Loucy (cell line): ENCODE results near the gene UNC5A.

ENCODE experiments used
- H2AFZ ChIP-seq: fragments of 200-600 bp; sonication (generic); 2 replicates; pipeline ENCODE4 v1.6.0; 2016; ENCODE audit warnings: antibody characterized with exemption, mild to moderate bottlenecking, low read length, moderate library complexity
- H3F3A ChIP-seq: fragments of 200-600 bp; 2 replicates; pipeline ENCODE4 v1.6.0; 2016; ENCODE audit warnings: antibody characterized with exemption, low read depth, mild to moderate bottlenecking
- H3K27me3 ChIP-seq: fragments of 200-600 bp; sonication (generic); 2 replicates; pipeline ENCODE4 v1.6.1; 2014; ENCODE audit warnings: low read length, mild to moderate bottlenecking; ENCODE audit not compliant: insufficient read depth, poor library complexity, severe bottlenecking
- H3K36me3 ChIP-seq: fragments of 200-600 bp; sonication (generic); 2 replicates; pipeline ENCODE4 v1.6.1; 2016; ENCODE audit warnings: low read length; ENCODE audit not compliant: insufficient read depth
- H3K4me1 ChIP-seq: fragments of 200-600 bp; sonication (generic); 2 replicates; pipeline ENCODE4 v1.5.1; 2014; ENCODE audit warnings: low read length, mild to moderate bottlenecking; ENCODE audit not compliant: insufficient read depth, poor library complexity, severe bottlenecking
- H3K4me2 ChIP-seq: fragments of 200-600 bp; sonication (generic); 2 replicates; pipeline ENCODE4 v1.6.0; 2014; ENCODE audit warnings: antibody characterized with exemption, low read length, low read depth, mild to moderate bottlenecking; ENCODE audit not compliant: poor library complexity, severe bottlenecking
- H3K4me3 ChIP-seq: fragments of 200-600 bp; sonication (generic); 2 replicates; pipeline ENCODE4 v1.5.1; 2014; ENCODE audit warnings: low read length, mild to moderate bottlenecking, mixed read lengths; ENCODE audit not compliant: poor library complexity, severe bottlenecking
- H3K79me2 ChIP-seq: fragments of 200-600 bp; sonication (generic); 2 replicates; pipeline ENCODE4 v1.6.1; 2014; ENCODE audit warnings: low read length; ENCODE audit not compliant: insufficient read depth
- H3K9ac ChIP-seq: fragments of 200-600 bp; sonication (generic); 2 replicates; pipeline ENCODE4 v1.6.0; 2014; ENCODE audit warnings: mild to moderate bottlenecking, low read depth, low read length, moderate library complexity; ENCODE audit not compliant: poor library complexity, severe bottlenecking
- H3K9me2 ChIP-seq: fragments of 200-600 bp; sonication (generic); replicated peaks from 2 replicates; pipeline ENCODE4 v1.6.1; 2016; ENCODE audit warnings: low read depth, low read length, mixed read lengths
- H3K9me3 ChIP-seq: fragments of 200-600 bp; sonication (generic); 2 replicates; pipeline ENCODE4 v1.6.1; 2014; ENCODE audit warnings: mild to moderate bottlenecking, antibody characterized with exemption, low read length, low read depth; ENCODE audit not compliant: insufficient read depth
- H4K20me1 ChIP-seq: fragments of 200-600 bp; sonication (generic); 2 replicates; pipeline ENCODE4 v1.6.0; 2014; ENCODE audit warnings: antibody characterized with exemption, low read length, mild to moderate bottlenecking; ENCODE audit not compliant: insufficient read depth, poor library complexity, severe bottlenecking
- EZH2phosphoT487 ChIP-seq: fragments of 200-600 bp; IDR thresholded peaks from 2 replicates; pipeline ENCODE4 v1.6.1; 2018; ENCODE audit warnings: antibody characterized with exemption, mild to moderate bottlenecking, moderate library complexity, borderline replicate concordance
- TF ChIP-seq, protein P1 (sequence below): fragments of 200-600 bp; sonication (generic); conservative IDR thresholded peaks from 2 replicates; pipeline ENCODE4 v1.5.1; 2014; ENCODE audit warnings: mild to moderate bottlenecking, antibody characterized with exemption, low read length

The UNC5A gene

GRCh38 chr5:176821441-176821840 is 11.1 kb downstream of the UNC5A start:
- H3K27me3 ChIP-seq: no peaks in the 10 kb centered on the region
- H4K20me1 ChIP-seq: no peaks in the 10 kb centered on the region
- H3K9ac ChIP-seq: no peak overlapping the region
- H3K4me2 ChIP-seq: no peak overlapping the region
- H3K9me3 ChIP-seq: no peaks in the 10 kb centered on the region
- H3K36me3 ChIP-seq: no peaks in the 10 kb centered on the region
- TF ChIP-seq, protein P1, sequence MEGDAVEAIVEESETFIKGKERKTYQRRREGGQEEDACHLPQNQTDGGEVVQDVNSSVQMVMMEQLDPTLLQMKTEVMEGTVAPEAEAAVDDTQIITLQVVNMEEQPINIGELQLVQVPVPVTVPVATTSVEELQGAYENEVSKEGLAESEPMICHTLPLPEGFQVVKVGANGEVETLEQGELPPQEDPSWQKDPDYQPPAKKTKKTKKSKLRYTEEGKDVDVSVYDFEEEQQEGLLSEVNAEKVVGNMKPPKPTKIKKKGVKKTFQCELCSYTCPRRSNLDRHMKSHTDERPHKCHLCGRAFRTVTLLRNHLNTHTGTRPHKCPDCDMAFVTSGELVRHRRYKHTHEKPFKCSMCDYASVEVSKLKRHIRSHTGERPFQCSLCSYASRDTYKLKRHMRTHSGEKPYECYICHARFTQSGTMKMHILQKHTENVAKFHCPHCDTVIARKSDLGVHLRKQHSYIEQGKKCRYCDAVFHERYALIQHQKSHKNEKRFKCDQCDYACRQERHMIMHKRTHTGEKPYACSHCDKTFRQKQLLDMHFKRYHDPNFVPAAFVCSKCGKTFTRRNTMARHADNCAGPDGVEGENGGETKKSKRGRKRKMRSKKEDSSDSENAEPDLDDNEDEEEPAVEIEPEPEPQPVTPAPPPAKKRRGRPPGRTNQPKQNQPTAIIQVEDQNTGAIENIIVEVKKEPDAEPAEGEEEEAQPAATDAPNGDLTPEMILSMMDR: no peak
- TF ChIP-seq EZH2phosphoT487: no peak
- H3K79me2 ChIP-seq: no peaks in the 10 kb centered on the region
- no peaks in the 10 kb centered on the region for H3K4me1 ChIP-seq
- H2AFZ ChIP-seq: no peak overlapping the region
- no peak overlapping the region for H3K4me3 ChIP-seq
- no peaks in the 10 kb centered on the region for H3K9me2 ChIP-seq
- no peaks in the 10 kb centered on the region for H3F3A ChIP-seq

GRCh38 chr5:176822041-176822792 is 11.9 kb downstream of the UNC5A start:
- TF ChIP-seq, protein P1: no peak
- TF ChIP-seq EZH2phosphoT487: no peak
- Histone ChIP-seq H4K20me1 (no peaks in the 10 kb centered on the region), H3K9me2 (no peaks in the 10 kb centered on the region), H2AFZ (no peak overlapping the region), H3F3A (no peaks in the 10 kb centered on the region), H3K9ac (no peak overlapping the region), H3K9me3 (no peaks in the 10 kb centered on the region), H3K4me2 (no peak overlapping the region), H3K27me3 (no peaks in the 10 kb centered on the region), H3K4me1 (no peaks in the 10 kb centered on the region), H3K36me3 (no peaks in the 10 kb centered on the region), H3K79me2 (no peaks in the 10 kb centered on the region), H3K4me3 (no peak overlapping the region)

DNA sequence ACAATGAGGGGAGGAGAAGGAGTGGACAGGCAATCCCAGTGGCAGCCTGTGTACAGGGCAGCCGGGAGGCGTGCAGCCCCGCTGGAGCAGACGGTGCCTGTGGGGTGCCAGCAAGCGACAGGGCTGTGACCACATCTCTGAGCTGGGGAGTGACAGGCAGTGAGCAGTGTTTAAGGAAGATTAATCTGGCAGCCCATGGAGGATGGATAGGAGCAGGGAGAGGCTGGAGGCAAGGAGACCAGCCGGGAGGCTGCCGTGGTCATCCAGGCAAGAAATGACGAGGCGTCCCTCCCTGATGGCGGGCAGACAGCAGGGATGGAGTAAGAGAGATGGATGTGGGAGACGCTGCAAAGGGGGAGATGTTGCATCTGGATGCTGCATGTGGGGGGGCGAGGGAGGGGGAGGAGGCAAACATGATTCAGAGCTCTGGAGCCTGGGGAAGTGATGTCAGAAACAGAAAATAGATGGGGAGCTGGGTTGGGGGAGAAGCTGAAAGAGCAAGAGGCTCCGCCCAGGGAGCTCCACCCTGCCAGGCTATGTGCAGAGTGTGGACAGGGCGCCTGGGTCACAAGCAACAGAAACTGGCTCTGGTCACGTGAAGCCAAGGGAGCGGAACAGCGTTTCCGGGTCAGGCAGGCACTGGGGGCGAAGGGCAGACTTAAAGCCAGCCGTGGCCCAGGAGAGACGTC is 12.6 kb downstream of the UNC5A start:
- Histone ChIP-seq H3K27me3 (no peaks in the 10 kb centered on the region), H3K9me3 (no peaks in the 10 kb centered on the region), H3K79me2 (no peaks in the 10 kb centered on the region), H4K20me1 (no peaks in the 10 kb centered on the region), H3K9ac (no peak overlapping the region), H2AFZ (no peak overlapping the region), H3K4me1 (no peaks in the 10 kb centered on the region), H3F3A (no peaks in the 10 kb centered on the region), H3K36me3 (no peaks in the 10 kb centered on the region), H3K9me2 (no peaks in the 10 kb centered on the region), H3K4me3 (no peak overlapping the region), H3K4me2 (no peak overlapping the region)
- TF ChIP-seq, protein P1: no peak
- no peak for TF ChIP-seq EZH2phosphoT487
